ENCODE data around the gene GPR89B.
"Not testable (repeated sequence)": the region's sequence is repeated elsewhere in the genome, so short reads cannot be mapped to it uniquely, and the experiment has no call there.

DNA sequence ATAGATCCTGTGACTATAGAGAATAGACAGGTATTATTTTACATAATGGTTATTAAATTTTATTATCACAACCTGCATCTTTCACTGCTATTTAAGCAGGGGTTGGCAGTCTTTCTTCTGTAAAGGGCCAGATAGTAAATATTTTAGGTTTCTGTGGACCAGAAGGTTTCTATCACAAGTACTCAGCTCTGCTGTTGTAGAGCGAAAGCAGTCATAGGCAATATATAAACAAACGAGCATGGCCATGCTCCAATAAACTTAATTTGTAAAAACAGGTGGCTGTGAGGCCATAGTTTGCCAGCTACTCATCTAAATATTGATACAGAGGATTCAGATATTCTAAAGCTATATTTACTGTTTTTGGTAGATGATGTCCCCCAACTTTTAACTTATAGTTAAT, 12.2 kb downstream of the GPR89B start:
- TF ChIP-seq, protein P1, sequence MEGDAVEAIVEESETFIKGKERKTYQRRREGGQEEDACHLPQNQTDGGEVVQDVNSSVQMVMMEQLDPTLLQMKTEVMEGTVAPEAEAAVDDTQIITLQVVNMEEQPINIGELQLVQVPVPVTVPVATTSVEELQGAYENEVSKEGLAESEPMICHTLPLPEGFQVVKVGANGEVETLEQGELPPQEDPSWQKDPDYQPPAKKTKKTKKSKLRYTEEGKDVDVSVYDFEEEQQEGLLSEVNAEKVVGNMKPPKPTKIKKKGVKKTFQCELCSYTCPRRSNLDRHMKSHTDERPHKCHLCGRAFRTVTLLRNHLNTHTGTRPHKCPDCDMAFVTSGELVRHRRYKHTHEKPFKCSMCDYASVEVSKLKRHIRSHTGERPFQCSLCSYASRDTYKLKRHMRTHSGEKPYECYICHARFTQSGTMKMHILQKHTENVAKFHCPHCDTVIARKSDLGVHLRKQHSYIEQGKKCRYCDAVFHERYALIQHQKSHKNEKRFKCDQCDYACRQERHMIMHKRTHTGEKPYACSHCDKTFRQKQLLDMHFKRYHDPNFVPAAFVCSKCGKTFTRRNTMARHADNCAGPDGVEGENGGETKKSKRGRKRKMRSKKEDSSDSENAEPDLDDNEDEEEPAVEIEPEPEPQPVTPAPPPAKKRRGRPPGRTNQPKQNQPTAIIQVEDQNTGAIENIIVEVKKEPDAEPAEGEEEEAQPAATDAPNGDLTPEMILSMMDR (IDR thresholded peaks at IDR 0.05), result not testable (repeated sequence)
- TF ChIP-seq POLR2A (IDR thresholded peaks at IDR 0.05), result not testable (repeated sequence)

Data from thyroid gland (tissue), 4 donors.